BJ (cell line): ENCODE measurements around the gene RIBC2. TPM values are rescaled to one million over a fixed set of nuclear protein-coding genes. Genes with fewer than 3 reads are reported as not detected.

Source experiments
- CTCF ChIA-PET: fragments of 350-600 bp; formaldehyde crosslinking; extraction: SDS; loops from one replicate; lab custom pipeline; 2021; ENCODE audit warnings: antibody characterized with exemption, inconsistent platforms; lab: Yijun Ruan, JAX
- POLR2A ChIA-PET: fragments of 300-600 bp; sonication (Branson Sonifier 250); formaldehyde crosslinking; extraction: SDS; loops from one replicate; lab custom pipeline; 2021; ENCODE audit warnings: antibody characterized with exemption; lab: Charles Lee
- DNase-seq: peaks from one replicate; pipeline ENCODE4 v3.0.0-alpha.2; 2011; ENCODE audit warnings: low read depth
- H3K27me3 ChIP-seq: 2 replicates; pipeline ENCODE4 v1.6.0; 2011; ENCODE audit warnings: low read length; ENCODE audit not compliant: control insufficient read depth, insufficient read depth
- H3K36me3 ChIP-seq: 2 replicates; pipeline ENCODE4 v1.5.1; 2011; ENCODE audit warnings: low read length; ENCODE audit not compliant: control insufficient read depth, insufficient read depth
- H3K4me3 ChIP-seq: 2 replicates; pipeline ENCODE4 v1.5.1; 2011; ENCODE audit warnings: low read depth, mild to moderate bottlenecking, control low read depth, low read length
- CTCF ChIP-seq: IDR thresholded peaks from 2 replicates; pipeline ENCODE4 v1.5.1; 2011; ENCODE audit warnings: low read depth, mild to moderate bottlenecking, control low read depth, inconsistent platforms, low read length, moderate library complexity; ENCODE audit not compliant: insufficient read depth
- polyA plus RNA-seq: library from polyadenylated mRNA; depleted of rRNA; stranded (reverse); fragments of >200 nt; gene quantifications from 2 replicates; pipeline ENCODE4 v1.2.3, GENCODE V29; 2011

RIBC2 gene
- polyA plus RNA-seq, 1 experiment: 0.58 TPM

- H3K36me3 ChIP-seq: no peaks in the 10 kb centered on the region
- ChIA-PET POLR2A (no interaction called here), CTCF (interaction anchor here (0.7 to 1.2 kb wide), 2 partner anchors 12 to 175 kb away, joined by 3 to 4 read pairs; no protein-coding TSS in a partner anchor)
- DNase-seq: no peak
- TF ChIP-seq CTCF: no peak
- no peak overlapping the region for H3K4me3 ChIP-seq
- H3K27me3 ChIP-seq: peaks cover 4% of the 10 kb centered on the region; the same call in 1 of the 2 replicates
These were observed 11.0 kb upstream of the RIBC2 start for GRCh38 chr22:45402466-45402985.

DNA sequence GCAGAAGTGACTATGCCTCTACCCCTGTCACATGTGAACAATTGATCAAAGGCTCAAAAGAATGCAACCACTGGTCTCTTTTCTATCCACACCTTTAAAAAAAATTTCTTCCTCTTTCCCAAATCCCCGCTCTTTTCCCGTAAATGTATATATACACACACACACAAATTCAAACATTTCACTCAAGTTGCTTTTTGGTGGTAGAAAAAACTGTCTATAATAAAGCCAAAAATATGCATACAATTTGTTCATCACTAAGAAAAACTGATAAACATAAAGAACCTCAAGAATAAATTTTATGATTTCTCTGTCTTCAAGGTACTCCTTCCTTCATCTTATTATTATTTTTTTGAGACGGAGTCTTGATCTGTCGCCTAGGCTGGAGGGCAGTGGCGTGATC lies 5.7 kb upstream of the RIBC2 start:
- ChIA-PET CTCF (interaction anchor here (1.2 kb wide), 1 partner anchor 13 kb away, joined by 4 read pairs; no protein-coding TSS in a partner anchor), POLR2A (no interaction called here)
- no peaks in the 10 kb centered on the region for H3K36me3 ChIP-seq
- H3K4me3 ChIP-seq: no peak overlapping the region
- no peak for DNase-seq
- no peaks in the 10 kb centered on the region for H3K27me3 ChIP-seq
- TF ChIP-seq CTCF: no peak

DNA sequence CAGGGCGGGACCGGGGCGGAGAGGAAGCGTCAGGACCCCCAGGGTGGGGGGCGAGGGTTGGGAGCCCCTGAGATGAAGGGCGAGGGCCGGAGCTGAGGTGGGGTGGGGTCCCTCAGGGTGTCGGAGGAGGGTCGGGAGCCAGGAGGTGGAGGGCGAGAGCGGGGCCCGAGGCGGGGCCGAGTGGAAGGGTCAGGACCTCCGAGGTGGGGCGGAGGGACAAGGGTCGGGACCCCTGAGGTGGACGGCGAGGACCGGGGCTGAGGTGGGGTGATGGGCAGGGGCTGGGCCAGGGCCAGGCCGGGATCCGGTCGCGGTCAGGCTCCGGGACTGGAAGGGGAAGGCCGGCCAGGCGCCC lies 503 bp upstream of the RIBC2 start:
- H3K27me3 ChIP-seq: no peaks in the 10 kb centered on the region
- TF ChIP-seq CTCF: no peak
- H3K4me3 ChIP-seq: peak overlapping the region; percentile 65
- ChIA-PET POLR2A (no interaction called here), CTCF (no interaction called here)
- no peaks in the 10 kb centered on the region for H3K36me3 ChIP-seq
- no peak for DNase-seq

DNA sequence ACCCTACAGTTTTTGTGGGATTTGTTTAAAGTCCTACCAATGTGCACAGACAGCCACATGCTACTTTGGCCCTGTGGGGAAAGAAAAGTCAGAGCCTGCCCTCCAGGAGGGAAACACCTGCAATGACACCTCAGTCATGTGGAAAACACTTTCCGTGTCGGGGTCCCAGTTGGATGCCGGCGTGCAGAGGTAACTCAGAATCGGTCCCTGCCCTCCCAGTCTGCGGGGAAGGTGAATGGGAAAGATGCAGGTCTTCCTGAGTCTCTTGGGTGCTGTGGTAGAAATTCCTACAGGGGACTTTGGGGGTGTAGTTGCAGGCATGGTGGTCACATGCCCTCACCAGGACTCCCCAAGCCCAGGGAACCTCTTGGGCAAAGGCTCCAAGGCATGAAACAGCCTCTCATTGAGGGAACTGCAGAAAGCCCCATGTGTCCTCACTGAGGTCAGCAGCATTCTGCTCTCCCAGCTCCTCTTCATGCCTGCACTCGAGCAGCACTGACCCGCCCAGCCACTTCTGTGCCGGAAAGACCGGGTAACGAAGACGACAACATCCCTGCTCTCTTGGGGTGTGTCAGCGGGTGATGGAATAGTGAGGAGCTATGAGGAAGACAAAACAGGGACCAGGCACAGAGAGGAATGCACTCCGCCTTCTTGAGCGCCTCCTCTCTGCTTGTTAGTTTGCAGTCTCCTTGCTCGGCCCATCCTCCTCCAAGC lies 4.7 kb downstream of the RIBC2 start:
- H3K36me3 ChIP-seq: 0 out of 2 replicates have a peak, but pooled peaks cover 1% of the 10 kb centered on the region
- POLR2A ChIA-PET: no interaction called here
- no peak for DNase-seq
- H3K4me3 ChIP-seq: no peak overlapping the region
- CTCF ChIA-PET: interaction anchor here (1.4 kb wide), 1 partner anchor 22 kb away, joined by 3 read pairs; no protein-coding TSS in a partner anchor
- TF ChIP-seq CTCF: no peak
- H3K27me3 ChIP-seq: no peaks in the 10 kb centered on the region

GRCh38 chr22:45418770-45419138 lies 5.3 kb downstream of the RIBC2 start:
- no peaks in the 10 kb centered on the region for H3K27me3 ChIP-seq
- CTCF ChIA-PET: interaction anchor here (1.4 kb wide), 1 partner anchor 22 kb away, joined by 3 read pairs; no protein-coding TSS in a partner anchor
- H3K36me3 ChIP-seq: 0 out of 2 replicates have a peak, but pooled peaks cover 1% of the 10 kb centered on the region
- no peak for TF ChIP-seq CTCF
- POLR2A ChIA-PET: no interaction called here
- no peak overlapping the region for H3K4me3 ChIP-seq
- DNase-seq: no peak
